VCaP (cell line): Measurements from ENCODE around the gene LRRC3C.

Source experiments
- H3K27ac ChIP-seq: fragments of 450-650 bp; 2 replicates; pipeline ENCODE4 v1.5.1; 2017
- CTCF ChIP-seq: fragments of 450-650 bp; conservative IDR thresholded peaks from 2 replicates; pipeline ENCODE4 v1.5.1; 2017; ENCODE audit warnings: mild to moderate bottlenecking, moderate library complexity

The LRRC3C gene

GRCh38 chr17:39965017-39965699 lies 37.6 kb downstream of the LRRC3C start:
- H3K27ac ChIP-seq: no peak overlapping the region
- TF ChIP-seq CTCF: no peak

GRCh38 chr17:39966771-39967170 lies 39.2 kb downstream of the LRRC3C start:
- no peak overlapping the region for H3K27ac ChIP-seq
- no peak for TF ChIP-seq CTCF

- TF ChIP-seq CTCF: no peak
These were observed 41.2 kb downstream of the LRRC3C start for GRCh38 chr17:39968761-39969160.

GRCh38 chr17:39969375-39969774 lies 41.8 kb downstream of the LRRC3C start:
- no peak for TF ChIP-seq CTCF
- no peak overlapping the region for H3K27ac ChIP-seq

More at GRCh38 chr17:39968761-39969160, 41.2 kb downstream of the LRRC3C start:
- H3K27ac ChIP-seq: no peak overlapping the region

GRCh38 chr17:39970157-39970692 lies 42.7 kb downstream of the LRRC3C start:
- no peak for TF ChIP-seq CTCF
- H3K27ac ChIP-seq: no peak overlapping the region

GRCh38 chr17:39971076-39971603 lies 43.6 kb downstream of the LRRC3C start:
- TF ChIP-seq CTCF: no peak

GRCh38 chr17:39972271-39972670 lies 44.7 kb downstream of the LRRC3C start:
- H3K27ac ChIP-seq: no peak overlapping the region
- TF ChIP-seq CTCF: no peak

More at GRCh38 chr17:39971076-39971603, 43.6 kb downstream of the LRRC3C start:
- H3K27ac ChIP-seq: no peak overlapping the region
